ENCODE measurements around the gene NDUFB2.
A peak's percentile ranks its signal among the peaks of the same experiment; 100 is the strongest.
"Not testable (repeated sequence)": the region's sequence is repeated elsewhere in the genome, so short reads cannot be mapped to it uniquely, and the experiment has no call there.

NDUFB2 gene

GRCh38 chr7:140696680-140697446 lies at the start of gene NDUFB2:
NDUFB2 (plus strand) TSS chr7:140696708; CDS start chr7:140696745, 37 bp downstream.
- peak; percentile 87 for DNase-seq (ENCODE audit: low spot score)

GRCh38 chr7:140646931-140647647 lies 49.4 kb upstream of the NDUFB2 start:
- DNase-seq (ENCODE audit: low spot score), result no peak

GRCh38 chr7:140649556-140650205 lies 46.8 kb upstream of the NDUFB2 start:
- no peak for DNase-seq (ENCODE audit: low spot score)

GRCh38 chr7:140650367-140650766 lies 46.1 kb upstream of the NDUFB2 start:
- no peak for DNase-seq (ENCODE audit: low spot score)

- DNase-seq (ENCODE audit: low spot score), result peak; percentile 65
Observed at GRCh38 chr7:140653319-140654108, 43.0 kb upstream of the NDUFB2 start.

- no peak for DNase-seq (ENCODE audit: low spot score)
Observed at GRCh38 chr7:140654109-140654387, 42.5 kb upstream of the NDUFB2 start.

GRCh38 chr7:140654661-140655060 lies 41.8 kb upstream of the NDUFB2 start:
- no peak for DNase-seq (ENCODE audit: low spot score)

- no peak for DNase-seq (ENCODE audit: low spot score)
Observed at GRCh38 chr7:140655511-140656408, 40.7 kb upstream of the NDUFB2 start.

GRCh38 chr7:140656548-140657515 lies 39.7 kb upstream of the NDUFB2 start:
- DNase-seq (ENCODE audit: low spot score), result no peak

- no peak for DNase-seq (ENCODE audit: low spot score)
Observed at GRCh38 chr7:140657891-140658290, 38.6 kb upstream of the NDUFB2 start.

GRCh38 chr7:140659856-140660255 lies 36.7 kb upstream of the NDUFB2 start:
- DNase-seq (ENCODE audit: low spot score), result no peak

GRCh38 chr7:140661124-140661523 lies 35.4 kb upstream of the NDUFB2 start:
- no peak for DNase-seq (ENCODE audit: low spot score)

GRCh38 chr7:140662938-140663337 lies 33.6 kb upstream of the NDUFB2 start:
- not testable (repeated sequence) for DNase-seq (ENCODE audit: low spot score)

GRCh38 chr7:140667476-140667875 lies 29.0 kb upstream of the NDUFB2 start:
- DNase-seq (ENCODE audit: low spot score), result no peak

GRCh38 chr7:140668641-140669040 lies 27.9 kb upstream of the NDUFB2 start:
- no peak for DNase-seq (ENCODE audit: low spot score)

GRCh38 chr7:140669352-140669751 lies 27.2 kb upstream of the NDUFB2 start:
- no peak for DNase-seq (ENCODE audit: low spot score)

GRCh38 chr7:140669862-140670261 lies 26.6 kb upstream of the NDUFB2 start:
- DNase-seq (ENCODE audit: low spot score), result not testable (repeated sequence)

GRCh38 chr7:140670343-140670935 lies 26.1 kb upstream of the NDUFB2 start:
- no peak for DNase-seq (ENCODE audit: low spot score)

- no peak for DNase-seq (ENCODE audit: low spot score)
Observed at GRCh38 chr7:140671966-140672365, 24.5 kb upstream of the NDUFB2 start.
